IgD-negative memory B cell (primary cell): ENCODE measurements around the gene DPH2. TPM values are rescaled to one million over a fixed set of nuclear protein-coding genes. Genes with fewer than 3 reads are reported as not detected.

Source experiments
- H3K27ac Mint-ChIP-seq, 3 donors: one replicate each; pipeline ENCODE4 v1.8.0; 2020 to 2022; ENCODE audit warnings: mild to moderate bottlenecking in 3 of 3, mixed read lengths in 3 of 3, moderate library complexity in 1 of 3
- H3K27me3 Mint-ChIP-seq: one replicate; pipeline ENCODE4 v1.8.0; 2021; ENCODE audit warnings: mixed read lengths
- H3K36me3 Mint-ChIP-seq: one replicate; pipeline ENCODE4 v1.8.0; 2020; ENCODE audit warnings: mild to moderate bottlenecking, mixed read lengths
- H3K4me1 Mint-ChIP-seq, 3 donors: one replicate each; pipeline ENCODE4 v1.8.0; 2020 to 2022; ENCODE audit warnings: mixed read lengths in 3 of 3, mild to moderate bottlenecking in 1 of 3
- H3K4me3 Mint-ChIP-seq, 4 donors: one replicate each; pipeline ENCODE4 v1.8.0; 2020 to 2022; ENCODE audit warnings: mild to moderate bottlenecking in 4 of 4, mixed read lengths in 4 of 4, moderate library complexity in 3 of 4
- H3K9me3 Mint-ChIP-seq, 3 donors: one replicate each; pipeline ENCODE4 v1.8.0; 2020 to 2021; ENCODE audit warnings: mixed read lengths in 3 of 3, mild to moderate bottlenecking in 1 of 3
- polyA plus RNA-seq: library from polyadenylated mRNA; unstranded; fragments of 300-500 nt; fragmentation: Illumina TruSeq; gene quantifications from one replicate; pipeline ENCODE4 v1.2.3, GENCODE V29; 2021

Gene DPH2
- polyA plus RNA-seq, 1 donor from 2014 or later: 38.4 TPM

DNA sequence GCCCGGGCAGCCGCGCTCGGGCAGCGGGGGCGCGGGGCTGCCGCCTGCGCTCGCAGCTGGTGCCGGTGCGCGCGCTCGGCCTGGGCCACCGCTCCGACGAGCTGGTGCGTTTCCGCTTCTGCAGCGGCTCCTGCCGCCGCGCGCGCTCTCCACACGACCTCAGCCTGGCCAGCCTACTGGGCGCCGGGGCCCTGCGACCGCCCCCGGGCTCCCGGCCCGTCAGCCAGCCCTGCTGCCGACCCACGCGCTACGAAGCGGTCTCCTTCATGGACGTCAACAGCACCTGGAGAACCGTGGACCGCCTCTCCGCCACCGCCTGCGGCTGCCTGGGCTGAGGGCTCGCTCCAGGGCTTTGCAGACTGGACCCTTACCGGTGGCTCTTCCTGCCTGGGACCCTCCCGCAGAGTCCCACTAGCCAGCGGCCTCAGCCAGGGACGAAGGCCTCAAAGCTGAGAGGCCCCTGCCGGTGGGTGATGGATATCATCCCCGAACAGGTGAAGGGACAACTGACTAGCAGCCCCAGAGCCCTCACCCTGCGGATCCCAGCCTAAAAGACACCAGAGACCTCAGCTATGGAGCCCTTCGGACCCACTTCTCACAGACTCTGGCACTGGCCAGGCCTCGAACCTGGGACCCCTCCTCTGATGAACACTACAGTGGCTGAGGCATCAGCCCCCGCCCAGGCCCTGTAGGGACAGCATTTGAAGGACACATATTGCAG, 33.2 kb upstream of the DPH2 start:
- Mint-ChIP-seq H3K27me3 (peaks cover 25% of the 10 kb centered on the region), H3K27ac (no peak overlapping the region), H3K36me3 (peaks cover 4% of the 10 kb centered on the region)

GRCh38 chr1:43937179-43937865, 32.5 kb upstream of the DPH2 start:
- Mint-ChIP-seq H3K27ac (no peak overlapping the region), H3K4me3 (peak overlapping the region in 1 of 4 donors; percentile 72), H3K27me3 (peaks cover 25% of the 10 kb centered on the region), H3K4me1 (peaks cover 0 to 8% (median 4%) of the 10 kb centered on the region in 3 donors), H3K36me3 (peaks cover 4% of the 10 kb centered on the region), H3K9me3 (no peaks in the 10 kb centered on the region)

More for the DNA sequence above, 33.2 kb upstream of the DPH2 start:
- H3K4me3 Mint-ChIP-seq: peak overlapping the region in 2 of 4 donors; percentile 60 to 70
- H3K9me3 Mint-ChIP-seq: no peaks in the 10 kb centered on the region
- peaks cover 0 to 8% (median 4%) of the 10 kb centered on the region in 3 donors for H3K4me1 Mint-ChIP-seq

- H3K4me1 Mint-ChIP-seq: peaks cover 3 to 9% (median 9%) of the 10 kb centered on the region in 3 donors
- no peak overlapping the region for H3K27ac Mint-ChIP-seq
- H3K9me3 Mint-ChIP-seq: no peaks in the 10 kb centered on the region
- H3K27me3 Mint-ChIP-seq: peaks cover 18% of the 10 kb centered on the region
- H3K36me3 Mint-ChIP-seq: peaks cover 4% of the 10 kb centered on the region
- H3K4me3 Mint-ChIP-seq: no peak overlapping the region
These were observed 31.4 kb upstream of the DPH2 start for GRCh38 chr1:43938383-43938782.

DNA sequence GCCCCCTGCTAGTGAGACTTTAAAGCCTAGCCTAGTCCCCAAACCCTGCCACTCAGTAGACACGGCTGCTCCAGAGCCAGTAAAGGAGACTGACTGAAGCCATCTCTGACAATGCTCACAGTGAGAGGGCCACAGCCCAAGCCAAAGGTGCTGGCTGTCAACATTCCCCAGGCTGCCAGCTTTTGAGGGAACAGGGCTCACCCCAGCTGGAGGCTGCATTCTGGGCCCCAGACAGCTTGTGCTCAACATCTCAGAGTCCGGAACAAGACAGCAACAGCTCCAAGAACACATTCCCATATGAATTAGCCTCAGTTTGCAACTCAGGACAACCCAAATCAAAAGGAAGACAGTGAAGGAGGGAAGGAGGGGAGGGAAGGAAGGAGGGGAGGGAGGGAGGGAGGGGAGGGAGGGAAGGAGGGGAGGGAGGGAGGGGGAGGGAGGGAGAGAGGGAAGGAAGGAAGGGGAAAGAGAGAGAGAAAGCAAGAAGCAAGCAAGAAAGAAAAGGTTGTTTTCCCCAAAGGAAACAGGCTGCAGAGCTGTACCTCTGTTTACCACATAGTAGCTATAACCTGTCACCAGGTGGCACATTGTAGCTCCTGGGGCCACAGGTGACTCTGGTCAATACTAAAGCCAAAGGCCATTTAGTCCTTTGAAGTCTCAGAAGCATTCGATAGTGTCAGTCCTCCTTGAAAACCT, 30.8 kb upstream of the DPH2 start:
- peaks cover 1 to 10% (median 6%) of the 10 kb centered on the region in 3 donors for H3K4me1 Mint-ChIP-seq
- peaks cover 4% of the 10 kb centered on the region for H3K36me3 Mint-ChIP-seq
- H3K4me3 Mint-ChIP-seq: peak overlapping the region in 1 of 4 donors; percentile 5
- peak overlapping the region in 1 of 3 donors; percentile 88 for H3K27ac Mint-ChIP-seq
- H3K9me3 Mint-ChIP-seq: no peaks in the 10 kb centered on the region
- peaks cover 15% of the 10 kb centered on the region for H3K27me3 Mint-ChIP-seq

GRCh38 chr1:43942411-43942810, 27.4 kb upstream of the DPH2 start:
- peak overlapping the region in 2 of 3 donors; percentile 48 to 85 for H3K27ac Mint-ChIP-seq
- H3K27me3 Mint-ChIP-seq: no peaks in the 10 kb centered on the region
- no peaks in the 10 kb centered on the region for H3K9me3 Mint-ChIP-seq
- H3K4me3 Mint-ChIP-seq: peak overlapping the region in 1 of 4 donors; percentile 85
- H3K4me1 Mint-ChIP-seq: peaks cover 14 to 21% (median 16%) of the 10 kb centered on the region in 3 donors
- peaks cover 4% of the 10 kb centered on the region for H3K36me3 Mint-ChIP-seq

- H3K4me3 Mint-ChIP-seq: peak overlapping the region; percentile 8 to 91 (median 66)
- peaks cover 24 to 26% (median 26%) of the 10 kb centered on the region in 3 donors for H3K4me1 Mint-ChIP-seq
- no peaks in the 10 kb centered on the region for H3K27me3 Mint-ChIP-seq
- H3K9me3 Mint-ChIP-seq: no peaks in the 10 kb centered on the region
- H3K27ac Mint-ChIP-seq: peak overlapping the region in 1 of 3 donors; percentile 94
- H3K36me3 Mint-ChIP-seq: no peaks in the 10 kb centered on the region
These were observed 24.9 kb upstream of the DPH2 start for GRCh38 chr1:43944860-43945259.

DNA sequence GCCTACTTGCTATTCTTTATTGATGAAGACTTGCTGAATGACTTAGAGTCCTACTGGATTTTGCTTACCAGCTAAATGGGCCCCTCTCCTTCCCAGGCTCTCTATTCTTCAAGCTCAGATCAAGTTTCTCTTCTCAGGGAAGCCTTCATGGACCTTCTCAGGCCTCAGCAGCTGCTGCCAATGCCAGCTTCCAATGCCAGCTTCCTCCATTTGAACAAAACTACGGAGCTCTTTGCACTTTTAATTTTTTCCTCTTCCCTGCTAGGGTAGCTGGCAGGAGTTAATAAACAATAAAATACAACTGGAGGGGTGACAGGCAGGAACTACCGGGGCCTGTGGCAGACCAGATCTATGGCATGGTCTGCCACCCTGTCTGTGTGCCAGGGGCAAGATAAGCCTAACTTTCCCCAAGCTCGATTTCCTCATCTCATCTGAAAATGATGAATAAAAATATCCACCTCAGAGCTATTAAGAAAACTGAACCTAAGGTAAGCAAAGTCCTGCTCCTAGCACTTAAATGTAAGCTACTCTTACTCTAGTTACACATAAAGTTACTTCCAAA, 24.1 kb upstream of the DPH2 start:
- Mint-ChIP-seq H3K36me3 (peaks cover 2% of the 10 kb centered on the region), H3K4me3 (peak overlapping the region; percentile 89 to 97 (median 94)), H3K27ac (peak overlapping the region; percentile 59 to 94 (median 94)), H3K9me3 (no peaks in the 10 kb centered on the region), H3K4me1 (peaks cover 24 to 31% (median 31%) of the 10 kb centered on the region in 3 donors), H3K27me3 (no peaks in the 10 kb centered on the region)

- Mint-ChIP-seq H3K4me1 (peaks cover 24 to 32% (median 32%) of the 10 kb centered on the region in 3 donors), H3K4me3 (peak within 1 kb of the TSS; percentile 89 to 97 (median 94)), H3K9me3 (no peaks in the 10 kb centered on the region), H3K27ac (peak within 1 kb of the TSS; percentile 94 to 98 (median 94)), H3K36me3 (peaks cover 3% of the 10 kb centered on the region), H3K27me3 (no peaks in the 10 kb centered on the region)
These were observed 23.4 kb upstream of the DPH2 start, which contains the start of gene IPO13 for GRCh38 chr1:43946236-43947060. TSS of gene IPO13 (plus strand) at chr1:43946950. CDS start at chr1:43947601, 651 bp downstream.

DNA sequence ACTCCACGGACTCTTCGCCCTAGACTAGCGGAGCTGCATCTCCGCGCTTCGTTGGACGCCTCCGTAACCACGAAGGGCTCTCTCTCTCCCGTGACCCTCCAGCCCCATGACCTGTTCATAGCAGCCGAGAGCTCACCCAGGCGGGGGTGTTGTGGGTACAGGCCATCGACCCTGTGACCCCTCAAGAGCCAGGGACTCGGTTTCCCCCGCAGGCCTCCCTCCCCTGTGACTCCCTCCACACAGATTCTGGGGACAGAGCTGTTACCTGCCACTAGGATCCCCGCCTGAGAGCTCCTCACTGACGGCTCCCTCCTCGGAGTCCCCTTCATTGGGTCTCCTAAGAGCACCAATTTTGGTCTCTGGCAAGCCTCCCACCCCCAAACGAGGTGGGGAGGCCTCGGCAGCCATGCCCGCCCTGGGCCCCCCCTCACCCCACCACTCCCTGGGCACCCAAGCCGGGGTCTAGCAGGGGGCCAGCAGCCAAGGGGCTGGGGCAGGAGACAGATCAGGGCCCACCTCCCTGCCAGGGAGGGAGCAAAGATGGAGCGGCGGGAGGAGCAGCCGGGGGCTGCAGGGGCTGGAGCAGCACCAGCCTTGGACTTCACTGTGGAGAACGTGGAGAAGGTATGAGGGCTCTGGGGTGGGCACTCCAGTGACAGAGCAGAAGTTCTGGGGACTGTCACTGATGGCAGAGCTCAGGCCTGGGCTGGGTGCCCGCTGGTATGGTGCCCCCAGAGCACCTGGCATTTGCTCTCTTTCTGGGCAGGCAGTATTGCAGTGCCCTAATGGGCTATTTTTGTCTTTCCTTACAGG, 22.5 kb upstream of the DPH2 start:
- Mint-ChIP-seq H3K36me3 (peaks cover 3% of the 10 kb centered on the region), H3K9me3 (no peaks in the 10 kb centered on the region), H3K27ac (peak overlapping the region; percentile 94 to 98 (median 94)), H3K4me1 (peaks cover 24 to 32% (median 32%) of the 10 kb centered on the region in 3 donors), H3K4me3 (peak overlapping the region; percentile 89 to 97 (median 94)), H3K27me3 (no peaks in the 10 kb centered on the region)

DNA sequence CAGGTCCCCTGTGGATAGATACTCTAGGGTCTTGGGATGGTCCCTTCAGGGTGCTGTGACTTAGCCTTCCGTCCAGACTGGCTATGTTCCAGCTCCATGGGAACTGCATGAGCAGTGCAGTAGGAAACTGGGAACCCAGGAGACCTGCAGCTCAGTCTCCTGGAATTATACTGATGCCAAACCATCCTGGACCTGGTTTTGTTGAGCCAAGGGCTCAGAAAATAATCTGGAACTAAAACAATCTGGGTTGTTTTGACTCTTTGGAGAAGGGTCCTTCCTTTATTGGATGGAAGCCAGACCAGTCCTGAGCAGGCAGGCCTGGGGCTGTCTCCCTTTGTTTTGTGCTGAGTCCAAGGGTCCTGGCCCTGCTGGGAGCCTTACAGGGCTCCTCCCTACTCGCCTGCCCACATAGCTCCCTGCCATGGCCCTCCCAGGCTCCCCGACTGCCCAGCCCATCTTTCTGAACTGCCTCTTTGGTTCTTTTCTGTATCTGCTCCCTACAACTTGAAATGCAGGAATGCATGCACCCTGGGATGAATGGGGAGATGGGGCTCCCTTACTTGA, 21.9 kb upstream of the DPH2 start:
- Mint-ChIP-seq H3K4me3 (peak overlapping the region; percentile 89 to 97 (median 94)), H3K27me3 (no peaks in the 10 kb centered on the region), H3K36me3 (peaks cover 3% of the 10 kb centered on the region), H3K27ac (peak overlapping the region in 2 of 3 donors; percentile 94), H3K4me1 (peaks cover 23 to 32% (median 27%) of the 10 kb centered on the region in 3 donors), H3K9me3 (no peaks in the 10 kb centered on the region)

DNA sequence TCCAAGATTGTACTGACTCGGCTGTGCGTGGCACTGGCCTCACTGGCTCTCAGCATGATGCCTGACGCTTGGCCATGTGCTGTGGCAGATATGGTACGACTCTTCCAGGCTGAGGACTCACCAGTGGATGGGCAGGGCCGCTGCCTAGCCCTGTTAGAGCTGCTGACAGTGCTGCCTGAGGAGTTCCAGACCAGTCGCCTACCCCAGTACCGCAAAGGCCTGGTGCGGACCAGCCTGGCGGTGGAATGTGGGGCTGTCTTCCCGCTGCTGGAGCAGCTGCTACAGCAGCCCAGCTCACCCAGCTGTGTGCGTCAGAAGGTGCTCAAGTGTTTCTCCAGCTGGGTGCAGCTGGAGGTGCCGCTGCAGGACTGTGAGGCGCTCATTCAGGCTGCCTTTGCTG, 20.1 kb upstream of the DPH2 start:
- peaks cover 21 to 29% (median 23%) of the 10 kb centered on the region in 3 donors for H3K4me1 Mint-ChIP-seq
- H3K9me3 Mint-ChIP-seq: no peaks in the 10 kb centered on the region
- no peaks in the 10 kb centered on the region for H3K27me3 Mint-ChIP-seq
- no peak overlapping the region for H3K27ac Mint-ChIP-seq
- peaks cover 3% of the 10 kb centered on the region for H3K36me3 Mint-ChIP-seq
- H3K4me3 Mint-ChIP-seq: peak overlapping the region in 2 of 4 donors; percentile 12 to 91

GRCh38 chr1:43951021-43951985, 18.5 kb upstream of the DPH2 start:
- H3K9me3 Mint-ChIP-seq: no peaks in the 10 kb centered on the region
- H3K4me3 Mint-ChIP-seq: no peak overlapping the region
- H3K27me3 Mint-ChIP-seq: no peaks in the 10 kb centered on the region
- H3K4me1 Mint-ChIP-seq: peaks cover 12 to 16% (median 12%) of the 10 kb centered on the region in 3 donors
- H3K27ac Mint-ChIP-seq: peak overlapping the region in 2 of 3 donors; percentile 37 to 80
- peaks cover 3% of the 10 kb centered on the region for H3K36me3 Mint-ChIP-seq
